HG03045 (cell line): ENCODE measurements around the gene THEMIS.
A peak's percentile ranks its signal among the peaks of the same experiment; 100 is the strongest.
"Not testable (repeated sequence)": the region's sequence is repeated elsewhere in the genome, so short reads cannot be mapped to it uniquely, and the experiment has no call there.

Source experiments
- ATAC-seq: cut with Tn5 transposase; IDR thresholded peaks from one replicate; pipeline ENCODE4 v1.9.1; 2021; ENCODE audit warnings: mild to moderate bottlenecking, moderate library complexity; ENCODE audit not compliant: unreplicated experiment

The THEMIS gene

DNA sequence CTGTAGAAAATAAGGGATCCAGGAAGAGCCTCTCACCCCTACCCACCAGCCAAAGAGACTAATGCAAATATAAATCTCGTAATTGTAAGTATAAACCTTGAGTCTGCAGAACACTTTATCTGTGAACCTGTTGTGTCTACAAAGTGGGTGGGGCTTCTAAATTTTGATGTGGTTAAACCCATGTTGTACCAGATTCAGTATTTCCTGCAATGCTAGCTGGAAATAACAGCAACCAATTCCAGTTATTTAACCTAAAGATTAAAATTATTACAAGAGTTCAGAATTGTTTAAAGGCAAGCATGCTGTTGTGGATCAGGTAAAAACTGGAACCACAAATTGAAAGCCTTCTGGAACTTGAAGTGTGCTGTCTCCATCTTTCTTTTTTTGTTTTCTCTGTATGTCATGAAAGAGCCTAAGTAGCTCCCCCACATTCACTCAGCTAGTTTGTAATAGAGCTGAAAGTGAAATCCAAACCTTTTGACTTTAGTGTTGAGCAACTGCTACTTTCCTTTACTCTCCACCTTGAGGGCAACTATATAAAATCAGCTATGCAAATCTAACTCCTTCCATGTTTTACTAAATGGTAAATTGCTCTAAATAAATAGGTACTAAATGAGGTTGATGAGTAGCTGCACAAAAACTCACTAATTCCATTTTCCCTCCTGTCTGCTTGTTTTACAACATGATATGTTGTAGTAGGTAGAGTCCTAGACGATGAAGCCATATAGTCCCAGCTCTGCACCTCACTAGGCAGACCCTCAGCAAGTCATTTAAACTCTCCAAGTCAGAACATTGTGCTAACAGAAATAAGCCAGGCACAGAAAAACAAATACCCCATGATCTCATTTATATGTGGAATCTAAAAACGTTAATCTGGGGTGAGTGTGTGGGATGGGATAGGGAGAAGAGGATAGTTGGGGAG lies 17.9 kb upstream of the THEMIS start:
- ATAC-seq: no peak

DNA sequence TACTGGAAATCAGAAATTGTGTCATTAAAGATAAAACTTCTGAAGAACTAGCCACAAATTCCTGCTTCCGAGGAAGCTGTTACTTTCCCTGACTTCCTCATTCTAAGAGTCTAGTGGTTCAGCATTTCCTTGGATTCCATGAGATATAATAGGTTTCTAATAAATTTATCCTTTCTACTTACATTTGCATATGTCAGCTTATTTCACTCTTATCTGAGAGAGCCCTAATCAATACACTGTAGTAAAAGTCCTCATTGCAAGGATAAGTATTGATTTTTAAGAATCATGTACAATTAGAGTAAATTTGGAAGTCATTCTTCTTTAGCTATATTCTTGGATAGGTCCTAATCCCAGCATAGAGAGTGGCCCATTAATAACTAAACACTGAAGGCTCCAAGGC lies 16.9 kb upstream of the THEMIS start:
- ATAC-seq: no peak

DNA sequence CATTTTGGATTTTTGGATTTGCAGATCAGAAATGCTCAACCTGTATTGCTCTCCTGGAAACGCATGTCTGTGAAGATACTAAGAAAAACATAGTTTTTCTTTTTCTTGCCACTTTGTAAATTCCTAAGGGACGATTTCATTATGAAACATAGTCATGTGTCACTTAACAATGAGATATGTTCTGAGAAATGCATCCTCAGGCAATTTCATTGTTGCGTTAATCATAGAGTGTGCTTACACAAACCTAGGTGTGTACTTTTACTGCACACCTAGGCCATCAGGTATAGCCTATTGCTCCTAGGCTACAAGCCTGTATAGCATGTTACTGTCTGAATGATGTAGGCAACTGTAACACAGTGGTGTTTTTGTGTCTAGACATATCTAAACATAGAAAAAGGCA lies 13.4 kb upstream of the THEMIS start:
- ATAC-seq: no peak

DNA sequence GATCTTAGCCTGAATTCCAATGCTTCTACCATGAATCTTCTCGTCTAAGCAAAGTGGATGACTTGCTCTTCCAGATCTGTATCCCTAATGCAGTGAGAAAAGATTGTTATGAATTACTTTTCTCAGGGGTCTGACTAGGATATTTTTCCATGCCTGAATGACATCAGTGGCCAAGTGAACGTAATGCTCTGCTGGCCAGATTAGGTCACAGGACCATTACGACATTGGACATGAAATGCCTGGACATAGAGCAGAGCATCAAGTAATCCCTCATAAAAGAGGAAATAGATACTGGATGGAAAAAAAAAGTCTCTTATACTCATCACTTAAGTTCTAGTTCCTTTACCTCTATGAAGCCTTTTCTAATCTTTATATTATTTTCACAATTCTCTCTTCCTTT lies 12.1 kb upstream of the THEMIS start:
- ATAC-seq: no peak

DNA sequence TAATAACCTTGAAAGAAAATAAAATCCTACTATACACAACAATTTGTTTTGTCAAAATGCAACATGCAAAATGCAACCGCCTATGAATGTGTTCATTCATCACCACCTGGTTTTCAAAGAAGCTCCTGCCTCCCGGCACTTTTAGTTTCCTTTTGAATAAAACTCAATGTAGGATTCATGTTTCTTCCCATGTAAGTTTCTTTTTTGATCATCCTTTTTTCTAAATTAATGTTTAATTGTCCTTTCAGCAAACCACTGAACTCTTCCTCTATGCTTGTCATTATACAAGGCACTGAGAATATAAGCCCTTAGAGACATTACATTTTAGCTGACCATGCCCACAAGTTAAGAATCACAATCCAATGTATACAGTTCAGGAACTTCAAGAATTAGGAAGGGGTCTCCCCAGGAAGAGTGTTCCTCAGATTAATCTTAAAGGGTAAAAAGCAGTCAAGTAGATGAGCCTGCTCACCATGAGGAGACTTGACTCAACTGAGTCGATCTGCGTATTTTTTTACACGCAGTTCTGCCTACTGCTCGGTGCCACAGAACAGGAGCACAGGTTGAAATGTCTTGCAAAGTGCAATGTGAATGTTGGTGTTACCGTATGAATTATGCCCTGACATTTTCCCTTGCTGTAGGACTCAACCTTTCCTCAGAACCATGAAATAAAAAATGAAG lies 7.2 kb upstream of the THEMIS start:
- peak; percentile 67 for ATAC-seq

DNA sequence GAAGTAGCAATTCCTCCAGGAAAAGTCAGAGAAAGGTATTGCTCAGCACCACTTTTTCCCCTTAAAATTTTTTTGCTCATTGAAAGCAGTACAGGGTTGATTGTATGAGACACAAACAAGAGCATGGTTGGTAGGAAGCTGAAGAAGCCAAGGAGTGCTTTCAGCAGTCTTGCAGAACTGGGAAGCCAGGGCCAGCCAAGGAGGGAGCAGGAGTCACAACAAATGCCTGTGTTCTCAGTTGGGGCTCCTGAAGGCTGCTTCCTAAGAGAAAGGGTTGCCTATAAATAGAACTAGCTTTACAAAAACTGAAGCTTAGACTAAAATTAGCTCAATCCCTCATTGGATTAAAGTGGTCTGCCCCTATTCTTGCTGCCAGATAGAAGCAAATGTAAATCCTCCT lies 3.3 kb upstream of the THEMIS start:
- no peak for ATAC-seq

DNA sequence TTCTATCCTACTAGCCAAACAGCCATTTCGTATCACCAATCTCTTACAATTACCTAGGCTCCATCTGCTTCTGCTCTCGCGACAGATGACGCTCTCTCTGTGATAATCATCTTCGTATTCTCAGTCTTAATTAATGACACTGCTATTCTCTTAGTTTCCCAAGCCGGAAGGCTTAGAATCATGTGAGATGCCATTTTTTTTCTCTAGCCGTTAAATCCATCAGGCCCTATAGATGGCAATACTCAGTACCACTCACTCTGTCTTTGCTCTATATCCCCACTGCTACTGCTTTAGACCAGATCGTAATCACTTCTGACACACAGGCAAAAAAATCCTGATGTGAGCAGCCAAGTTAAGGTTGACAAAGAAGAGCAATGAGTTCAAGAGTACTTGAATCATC lies 2.1 kb upstream of the THEMIS start:
- ATAC-seq: no peak

DNA sequence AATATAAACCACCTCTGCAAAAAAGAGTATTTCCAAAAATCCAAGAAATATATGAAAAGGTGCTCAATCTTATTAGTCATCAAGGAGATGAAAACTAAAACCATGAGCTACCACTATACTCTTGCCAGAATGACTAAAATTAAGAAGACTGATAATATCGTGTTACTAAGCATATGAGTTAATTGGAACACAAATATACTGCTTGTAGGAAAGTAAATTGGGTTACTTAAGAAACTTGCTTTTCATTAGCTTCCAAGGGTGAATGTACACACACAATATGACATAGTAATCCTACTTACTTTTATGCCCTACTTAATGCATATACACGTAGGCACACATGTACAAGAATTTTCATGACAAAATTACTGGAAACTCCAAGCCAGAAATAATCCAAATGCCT lies 3.4 kb downstream of the THEMIS start:
- no peak for ATAC-seq

DNA sequence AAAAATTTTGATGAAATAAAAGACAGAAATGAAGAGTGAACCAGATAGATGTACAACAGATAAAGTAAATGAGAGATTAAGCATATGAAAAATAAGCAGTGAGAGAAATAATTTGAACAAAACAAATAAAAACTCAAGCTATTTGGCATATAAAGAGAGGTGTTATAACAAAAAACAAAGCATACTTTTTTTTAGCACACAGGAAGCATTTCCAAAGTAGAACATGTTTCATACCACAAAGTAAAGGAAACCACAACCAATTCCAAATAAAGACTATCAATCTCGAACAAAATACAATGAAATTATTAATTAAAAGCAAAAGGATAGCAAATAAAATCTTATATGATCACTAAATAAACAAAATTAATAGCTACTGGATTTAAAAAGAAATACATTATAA lies 6.8 kb downstream of the THEMIS start:
- no peak for ATAC-seq

DNA sequence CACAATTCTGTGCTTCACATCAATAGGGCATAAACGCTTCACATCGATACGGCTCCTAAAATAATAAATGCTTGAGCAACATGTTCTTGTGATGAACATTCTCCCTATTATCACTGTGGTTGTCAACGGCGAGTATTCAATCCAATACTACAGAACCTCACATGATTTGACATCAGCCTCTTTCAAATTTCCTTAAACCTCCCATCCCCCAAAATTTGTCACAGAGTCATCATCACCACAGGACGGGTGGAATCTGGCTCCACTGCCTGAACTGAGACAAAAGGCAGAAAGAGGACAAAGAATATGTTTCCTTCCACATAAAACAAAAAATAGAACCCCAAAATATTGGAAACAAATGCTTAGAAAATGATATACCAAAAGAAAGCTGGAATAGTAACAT lies 7.3 kb downstream of the THEMIS start:
- no peak for ATAC-seq

DNA sequence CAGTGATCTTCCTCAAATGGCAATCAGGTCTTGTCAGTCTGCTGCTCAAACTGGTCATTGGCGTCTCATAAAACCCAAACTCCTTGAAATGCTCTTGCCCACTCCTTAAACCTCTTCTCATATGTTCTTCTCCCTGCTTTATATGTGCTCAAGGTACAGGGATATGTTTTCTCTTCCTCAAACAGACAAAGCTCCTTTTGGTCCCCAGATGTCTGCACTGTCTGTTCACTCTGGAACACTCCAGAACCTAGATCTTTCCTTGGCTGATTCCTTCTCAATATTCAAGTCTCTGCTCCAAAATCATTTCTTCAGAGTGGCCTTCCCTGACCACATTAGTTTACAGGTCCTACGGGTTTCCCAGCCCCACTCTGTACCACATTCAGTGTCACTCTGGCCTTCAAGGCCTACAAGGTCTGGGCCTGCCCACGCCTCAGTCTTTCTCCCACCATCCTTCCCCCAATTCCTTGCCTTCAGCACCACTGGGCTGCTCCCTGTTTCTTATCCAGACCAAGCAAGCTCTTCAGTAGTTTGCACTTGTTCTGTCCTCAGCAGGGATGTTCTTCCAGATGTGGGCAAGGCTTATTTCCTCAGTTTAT lies 9.0 kb downstream of the THEMIS start:
- ATAC-seq: no peak

DNA sequence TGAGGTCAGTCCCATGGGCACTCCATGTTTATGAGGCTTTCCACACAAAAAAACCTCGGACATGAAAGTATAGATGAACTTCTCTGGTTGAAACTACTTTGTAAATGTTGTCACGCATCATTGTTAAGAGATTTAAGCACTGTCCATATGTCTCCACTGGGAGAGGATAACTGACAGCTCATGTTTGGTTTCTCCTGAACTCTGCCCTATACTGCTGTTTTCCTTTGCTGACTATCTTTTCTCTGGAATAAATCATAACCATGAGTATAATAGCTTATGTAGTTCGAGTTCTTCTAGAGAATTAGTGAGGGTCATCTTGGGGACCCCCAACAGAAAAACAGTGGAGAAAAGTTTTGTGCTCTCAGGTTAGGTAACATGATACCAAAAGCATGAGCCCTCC lies 14.3 kb downstream of the THEMIS start:
- no peak for ATAC-seq

DNA sequence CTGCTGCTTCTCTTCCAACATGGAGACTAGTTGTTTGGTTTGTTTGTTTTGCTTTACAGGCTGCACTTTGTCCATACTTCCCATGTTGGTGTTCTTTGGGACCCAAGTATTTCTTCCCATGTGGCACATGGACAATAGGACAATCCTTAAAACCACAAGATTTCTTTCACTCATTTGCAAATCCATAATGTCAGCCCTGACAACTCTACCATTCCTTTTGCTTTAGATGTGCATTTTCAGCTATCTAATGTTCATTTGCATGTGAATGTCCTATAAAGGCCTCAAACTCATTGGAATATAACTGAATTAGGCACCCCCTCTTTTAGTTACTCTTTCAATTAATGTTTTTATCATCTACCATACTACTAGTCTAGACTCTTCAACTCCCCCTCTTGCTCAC lies 16.7 kb downstream of the THEMIS start:
- no peak for ATAC-seq

DNA sequence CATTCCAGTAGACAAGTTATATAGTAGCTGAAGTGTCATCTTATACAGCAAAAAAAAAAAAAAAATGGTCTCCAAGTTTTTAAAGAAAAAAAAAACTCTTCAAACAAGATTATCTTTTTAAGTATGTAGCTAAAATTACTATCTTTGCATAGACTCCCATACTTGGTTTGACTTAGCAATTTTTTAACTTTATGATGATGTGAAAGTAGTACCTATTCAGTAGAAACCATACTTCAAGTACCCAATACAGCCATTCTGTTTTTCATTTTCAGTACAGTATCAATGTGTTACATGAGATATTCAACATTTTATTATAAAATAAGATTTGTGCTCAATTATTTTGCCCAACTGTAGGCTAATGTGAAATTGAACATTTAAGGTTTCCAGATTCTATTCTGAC lies 18.9 kb downstream of the THEMIS start:
- ATAC-seq: not testable (repeated sequence)

DNA sequence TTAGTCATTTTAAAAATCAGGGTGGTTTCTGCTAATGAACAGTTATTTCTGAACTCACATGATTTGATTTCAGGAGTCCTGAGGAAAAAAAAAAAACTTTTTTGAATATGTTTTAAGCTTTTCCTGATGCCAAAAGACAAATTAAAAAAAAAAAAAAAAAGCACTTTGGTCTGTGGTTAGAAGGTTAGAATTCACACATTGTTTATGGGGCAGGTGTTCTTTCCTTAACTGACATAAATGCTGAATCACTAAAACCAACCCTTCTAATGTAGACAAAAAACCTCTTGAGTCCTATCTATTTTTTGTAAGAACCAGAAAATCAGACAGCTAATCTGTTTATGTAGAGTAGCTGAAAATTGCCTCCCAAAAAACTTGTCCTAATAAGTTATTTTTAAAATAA lies 20.4 kb downstream of the THEMIS start:
- no peak for ATAC-seq

DNA sequence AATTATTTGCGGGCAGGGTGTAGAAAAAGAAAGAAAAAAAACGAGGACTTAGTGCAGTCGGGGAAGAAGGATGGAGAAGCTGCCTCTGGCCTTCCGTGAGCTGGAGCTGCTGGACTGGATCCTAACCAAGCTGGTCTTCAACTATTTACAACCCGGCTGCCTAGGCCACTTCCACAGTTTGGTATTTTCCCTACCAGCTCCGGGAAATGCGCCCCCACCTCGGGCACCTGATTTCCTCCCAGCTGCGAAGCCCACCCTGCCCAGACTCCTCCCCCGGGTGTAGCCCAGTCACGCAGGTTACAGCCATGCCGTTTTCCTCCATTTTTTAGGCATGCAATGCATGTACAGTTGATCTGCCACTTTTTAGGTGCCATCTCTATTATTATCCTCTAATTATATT lies 21.2 kb downstream of the THEMIS start:
- ATAC-seq: no peak

DNA sequence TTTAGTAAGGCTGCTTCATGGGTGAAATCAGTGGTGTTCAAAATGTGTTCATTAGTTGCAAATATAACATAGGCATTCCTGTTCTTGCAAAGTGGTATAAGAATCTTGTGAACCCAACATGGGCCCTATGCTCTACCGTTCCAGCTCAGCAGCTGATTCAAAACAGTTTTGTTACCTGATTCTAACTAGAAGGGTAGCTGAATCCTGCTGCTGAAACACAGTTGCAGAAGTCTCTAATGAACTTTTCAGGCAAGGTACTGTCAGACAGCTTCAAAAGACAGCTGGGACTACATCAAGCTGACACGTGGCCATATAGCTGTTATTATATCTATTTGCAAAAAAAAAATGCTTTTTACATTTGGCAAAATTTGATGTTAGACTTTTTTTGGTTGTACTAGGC lies 22.7 kb downstream of the THEMIS start:
- no peak for ATAC-seq

DNA sequence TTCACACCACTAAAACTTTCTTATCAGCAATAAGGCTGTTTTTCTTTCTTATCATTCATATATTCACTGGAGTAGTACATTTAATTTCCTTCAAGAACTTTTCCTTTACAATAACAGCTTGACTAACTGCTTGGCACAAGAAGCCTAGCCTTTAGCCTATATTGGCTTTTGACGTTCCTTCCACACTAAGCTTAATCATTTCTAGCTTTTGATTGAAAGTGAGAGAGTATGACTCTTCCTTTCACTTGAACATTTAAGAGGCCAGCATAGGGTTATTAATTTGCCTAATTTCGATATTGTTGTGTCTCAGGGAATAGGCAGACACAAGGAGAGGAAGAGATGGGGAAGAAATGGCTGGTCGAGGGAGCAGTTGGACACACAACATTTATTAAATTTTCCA lies 23.6 kb downstream of the THEMIS start:
- ATAC-seq: no peak

DNA sequence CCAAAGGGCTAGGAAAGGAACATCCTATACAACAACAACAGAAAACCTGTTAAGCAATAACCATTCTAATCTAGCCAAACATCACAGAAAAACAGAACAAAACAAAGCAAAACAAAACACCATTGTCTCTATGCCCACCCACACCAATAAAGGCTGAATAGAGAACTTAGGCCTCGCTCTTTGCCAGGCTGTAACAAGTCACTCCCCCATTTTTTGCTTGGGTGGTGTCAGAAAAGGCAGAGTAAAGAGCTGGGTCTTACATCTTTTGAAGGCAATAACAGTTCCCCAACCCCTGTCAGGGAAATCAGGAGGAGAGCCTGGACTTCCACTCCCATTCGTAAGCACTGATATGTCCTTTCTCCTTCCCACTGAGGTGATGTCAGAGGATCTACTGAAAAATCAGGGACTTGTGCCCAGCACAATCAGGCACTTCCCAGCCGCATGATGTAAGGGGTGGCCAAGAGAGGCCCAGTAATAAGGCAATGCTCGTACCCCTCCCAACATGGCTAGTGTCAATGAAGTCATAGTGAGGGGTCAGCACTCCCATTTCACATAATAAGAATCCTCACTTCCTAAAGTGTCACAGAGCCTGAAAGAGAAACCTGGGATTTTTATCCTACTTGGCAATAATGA lies 31.0 kb downstream of the THEMIS start:
- no peak for ATAC-seq

DNA sequence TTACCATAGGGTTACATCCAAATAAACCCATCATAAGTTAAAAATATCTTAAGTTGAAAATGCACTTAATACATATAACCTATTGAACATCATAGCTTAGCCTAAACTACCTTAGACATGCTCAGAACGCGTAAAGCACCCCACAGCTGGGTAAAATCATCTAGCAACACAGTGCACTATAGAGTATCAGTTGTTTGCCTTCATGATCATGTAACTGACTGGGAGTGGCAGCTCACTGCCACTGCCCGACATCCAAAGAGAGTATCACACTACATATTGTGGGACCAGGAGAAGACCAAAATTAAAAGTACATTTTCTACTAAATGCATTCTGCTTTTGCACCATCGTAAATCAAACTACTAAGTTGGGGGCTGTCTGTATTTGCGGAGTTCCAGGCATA lies 31.7 kb downstream of the THEMIS start:
- ATAC-seq: no peak

DNA sequence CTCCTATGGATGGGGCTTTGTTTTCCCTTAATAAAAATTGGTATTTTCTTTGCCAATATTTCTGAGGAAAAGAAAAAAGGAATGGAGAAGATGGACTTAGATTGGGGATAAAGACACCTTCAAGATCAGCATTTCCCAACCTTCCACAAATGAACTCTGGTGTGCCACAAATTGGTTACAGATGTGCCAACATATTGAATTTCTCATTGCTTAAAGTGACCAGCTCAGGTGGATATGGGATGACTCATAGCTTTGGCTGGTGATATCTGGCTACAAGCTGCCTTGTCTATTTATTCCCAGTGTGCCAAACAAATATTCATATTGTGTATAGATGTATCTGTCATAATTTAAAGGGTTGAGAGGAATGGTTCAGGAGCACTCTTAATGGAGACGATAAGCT lies 32.5 kb downstream of the THEMIS start:
- no peak for ATAC-seq

DNA sequence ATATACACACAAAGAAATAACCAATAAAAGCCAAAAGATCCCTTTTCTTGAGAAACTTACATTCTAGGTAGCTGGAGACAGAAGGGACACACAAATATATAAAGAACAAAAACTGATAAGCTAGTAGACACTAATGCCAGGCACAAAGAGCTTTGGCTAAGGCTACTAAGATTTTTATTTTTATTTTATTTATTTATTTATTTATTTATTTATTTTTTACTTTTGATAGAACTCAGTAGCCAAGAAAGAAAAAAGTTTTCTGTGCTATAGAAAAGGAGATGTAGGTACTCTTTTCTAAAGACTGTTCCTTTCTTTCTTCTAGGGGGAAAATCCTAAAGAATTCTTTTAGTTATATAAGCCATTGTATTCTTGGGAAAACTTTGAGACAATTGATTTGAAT lies 34.1 kb downstream of the THEMIS start:
- ATAC-seq: no peak
